Trophoblast cell (in vitro differentiated cells and primary cell): ENCODE results near the gene DUSP7.

Source experiments
- DNase-seq, 2 donors: peaks; one replicate each; pipeline ENCODE4 v3.0.0-alpha.2; 2016
- H2AFZ ChIP-seq: 2 replicates; pipeline ENCODE4 v1.6.1; 2013; ENCODE audit warnings: low read length, moderate library complexity, mild to moderate bottlenecking; ENCODE audit not compliant: insufficient read depth, poor library complexity
- H2AK5ac ChIP-seq: 2 replicates; pipeline ENCODE4 v1.6.1; 2013; ENCODE audit warnings: mild to moderate bottlenecking, low read length
- H2BK120ac ChIP-seq: 2 replicates; pipeline ENCODE4 v1.6.1; 2013; ENCODE audit warnings: low read length, mild to moderate bottlenecking, moderate library complexity; ENCODE audit not compliant: insufficient read depth, poor library complexity
- H2BK12ac ChIP-seq: 2 replicates; pipeline ENCODE4 v1.6.1; 2013; ENCODE audit warnings: mild to moderate bottlenecking, low read length, moderate library complexity
- H2BK5ac ChIP-seq: 2 replicates; pipeline ENCODE4 v1.6.1; 2013; ENCODE audit warnings: low read length, low read depth, moderate library complexity, mild to moderate bottlenecking; ENCODE audit not compliant: poor library complexity
- H3K14ac ChIP-seq: 2 replicates; pipeline ENCODE4 v1.6.1; 2013; ENCODE audit warnings: mild to moderate bottlenecking, low read length
- H3K18ac ChIP-seq: 2 replicates; pipeline ENCODE4 v1.6.1; 2013; ENCODE audit warnings: mild to moderate bottlenecking, low read length
- H3K23ac ChIP-seq: 2 replicates; pipeline ENCODE4 v1.6.1; 2013; ENCODE audit warnings: low read length
- H3K27ac ChIP-seq: 2 replicates; pipeline ENCODE4 v1.5.1; 2013; ENCODE audit warnings: low read depth, mild to moderate bottlenecking, inconsistent platforms, low read length, moderate library complexity
- H3K27me3 ChIP-seq: 2 replicates; pipeline ENCODE4 v1.6.1; 2013; ENCODE audit warnings: inconsistent platforms, mild to moderate bottlenecking, low read length, moderate library complexity; ENCODE audit not compliant: insufficient read depth
- H3K36me3 ChIP-seq, 2 experiments: 1 replicate in 1 of 2; 2 replicates in 1 of 2; pipeline ENCODE4 v1.6.1; 2013; ENCODE audit warnings: low read length in 2 of 2, mild to moderate bottlenecking in 2 of 2, moderate library complexity in 1 of 2; ENCODE audit not compliant: insufficient read depth in 2 of 2, control insufficient read depth in 1 of 2
- H3K4ac ChIP-seq: 2 replicates; pipeline ENCODE4 v1.6.1; 2013; ENCODE audit warnings: low read depth, mild to moderate bottlenecking, low read length, moderate library complexity
- H3K4me1 ChIP-seq, 2 experiments: 1 replicate in 1 of 2; 2 replicates in 1 of 2; pipeline ENCODE4 v1.6.1; 2013; ENCODE audit warnings: low read length in 2 of 2, mild to moderate bottlenecking in 2 of 2, moderate library complexity in 1 of 2; ENCODE audit not compliant: insufficient read depth in 2 of 2, control insufficient read depth in 1 of 2
- H3K4me2 ChIP-seq: 2 replicates; pipeline ENCODE4 v1.6.1; 2013; ENCODE audit warnings: inconsistent platforms, mild to moderate bottlenecking, low read length, moderate library complexity
- H3K4me3 ChIP-seq: 2 replicates; pipeline ENCODE4 v1.5.1; 2013; ENCODE audit warnings: mild to moderate bottlenecking, low read depth, low read length, inconsistent platforms
- H3K79me1 ChIP-seq: one replicate; pipeline ENCODE4 v1.6.1; 2013; ENCODE audit warnings: low read length
- H3K79me2 ChIP-seq: 2 replicates; pipeline ENCODE4 v1.6.1; 2013; ENCODE audit warnings: low read length, mild to moderate bottlenecking; ENCODE audit not compliant: control insufficient read depth, insufficient read depth, poor library complexity
- H3K9ac ChIP-seq: 2 replicates; pipeline ENCODE4 v1.6.1; 2013; ENCODE audit warnings: mild to moderate bottlenecking, low read length
- H3K9me3 ChIP-seq: 2 replicates; pipeline ENCODE4 v1.6.1; 2013; ENCODE audit warnings: low read depth, mild to moderate bottlenecking, control low read depth, inconsistent platforms, low read length; ENCODE audit not compliant: insufficient read depth
- H4K12ac ChIP-seq: 2 replicates; pipeline ENCODE4 v1.6.1; 2013; ENCODE audit warnings: low read depth, mild to moderate bottlenecking, low read length, moderate library complexity
- H4K8ac ChIP-seq: 2 replicates; pipeline ENCODE4 v1.6.1; 2013; ENCODE audit warnings: low read depth, mild to moderate bottlenecking, low read length, moderate library complexity
- H4K91ac ChIP-seq: one replicate; pipeline ENCODE4 v1.6.1; 2013; ENCODE audit warnings: low read depth, mild to moderate bottlenecking, low read length, moderate library complexity
- WGBS: extraction: QIAGEN DNeasy Blood & Tissue Kit; methylation state at CpG from one replicate; pipeline ENCODE4 v1.1.7; 2013; ENCODE audit warnings: missing lambda C conversion rate; ENCODE audit not compliant: insufficient read length, insufficient coverage; ENCODE audit errors: extremely low coverage; 5-methylcytosine and 5-hydroxymethylcytosine counted together

The DUSP7 gene

DNA sequence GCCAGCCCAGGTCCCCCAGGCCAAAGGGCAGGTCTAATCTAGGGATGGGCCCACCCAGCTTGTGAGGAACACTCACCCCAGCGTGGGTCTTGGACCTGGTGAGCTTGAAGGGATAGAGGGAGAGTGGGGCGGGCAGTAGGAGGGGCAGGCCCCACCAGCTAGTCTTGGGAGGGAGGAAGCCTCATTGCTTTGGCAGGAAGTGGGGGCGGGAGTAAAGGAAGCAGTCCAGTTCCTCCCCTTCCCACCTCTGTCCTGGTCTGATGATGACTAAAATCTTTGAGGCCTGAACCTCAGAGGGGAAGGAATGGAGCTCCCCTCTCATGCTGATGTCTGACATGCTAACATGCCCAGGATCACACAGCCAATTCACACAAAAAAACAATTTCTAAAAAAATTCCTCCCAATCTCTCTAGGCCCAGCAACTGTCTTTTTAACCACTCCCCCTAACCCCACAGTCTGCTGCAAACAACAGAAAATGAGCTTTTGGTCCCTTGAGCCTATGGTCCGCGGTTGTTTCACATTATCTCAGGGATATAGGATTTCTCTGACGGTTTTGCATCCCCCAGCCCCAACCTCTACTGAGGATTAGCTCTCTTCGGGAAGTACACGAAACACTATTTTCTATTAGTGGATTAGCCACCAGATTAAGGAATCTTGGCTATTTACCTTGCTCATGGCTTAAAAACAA lies 30.7 kb upstream of the DUSP7 start:
- H2AFZ ChIP-seq = no peak overlapping the region
- no peak overlapping the region for H2BK12ac ChIP-seq

DNA sequence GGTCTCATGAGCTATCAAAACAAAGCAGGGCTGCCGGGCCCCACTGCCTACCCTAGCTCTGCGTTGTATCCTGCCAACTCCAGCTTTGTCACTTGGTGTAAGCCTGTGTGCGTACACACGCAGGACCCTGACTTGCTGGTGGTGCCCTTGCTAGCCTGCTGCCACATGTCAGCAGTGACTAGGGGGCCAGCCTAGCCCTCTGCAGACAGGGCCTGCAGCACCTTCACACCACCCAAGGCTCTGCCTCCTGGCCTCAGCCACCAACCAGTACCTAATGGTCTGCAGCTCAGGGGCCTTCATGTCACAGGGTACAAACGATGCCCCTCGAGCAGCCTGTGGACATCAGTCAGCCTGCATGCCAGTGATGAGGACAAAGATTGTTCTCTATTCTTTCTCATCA lies 30.1 kb upstream of the DUSP7 start:
- DNase-seq = no peak
- no peak overlapping the region for H4K12ac ChIP-seq
- peaks cover 0 to 2% of the 10 kb centered on the region in 2 experiments for H3K36me3 ChIP-seq
- H2AFZ ChIP-seq = no peak overlapping the region
- H4K8ac ChIP-seq = no peak overlapping the region
- no peak overlapping the region for H3K9ac ChIP-seq
- no peak overlapping the region for H2BK12ac ChIP-seq
- H2BK120ac ChIP-seq = no peak overlapping the region
- H2AK5ac ChIP-seq = peak overlapping the region; percentile 40
- H3K18ac ChIP-seq = no peak overlapping the region
- no peak overlapping the region for H3K4me3 ChIP-seq
- H3K27me3 ChIP-seq = no peaks in the 10 kb centered on the region
- H3K79me1 ChIP-seq = peaks cover 9% of the 10 kb centered on the region
- no peak overlapping the region for H3K27ac ChIP-seq
- no CpG with 5 or more reads among the region's 6 CpGs for WGBS
- no peak overlapping the region for H3K4ac ChIP-seq
- no peaks in the 10 kb centered on the region for H3K9me3 ChIP-seq
- no peak overlapping the region for H3K4me2 ChIP-seq
- H4K91ac ChIP-seq = no peak overlapping the region
- H2BK5ac ChIP-seq = no peak overlapping the region
- peaks cover 31% of the 10 kb centered on the region in 2 experiments for H3K4me1 ChIP-seq
- H3K14ac ChIP-seq = no peak overlapping the region
- peaks cover 4% of the 10 kb centered on the region for H3K79me2 ChIP-seq
- H3K23ac ChIP-seq = no peak overlapping the region

More for the DNA sequence above, 30.7 kb upstream of the DUSP7 start:
- H3K4me1 ChIP-seq = peaks cover 35 to 36% of the 10 kb centered on the region in 2 experiments
- H3K9me3 ChIP-seq = peaks cover 2% of the 10 kb centered on the region
- no peak overlapping the region for H3K4ac ChIP-seq
- no peak overlapping the region for H4K91ac ChIP-seq
- H3K79me2 ChIP-seq = peaks cover 4% of the 10 kb centered on the region
- no peaks in the 10 kb centered on the region for H3K27me3 ChIP-seq
- H3K4me3 ChIP-seq = no peak overlapping the region
- no CpG with 5 or more reads among the region's 8 CpGs for WGBS
- no peak overlapping the region for H4K8ac ChIP-seq
- H3K79me1 ChIP-seq = peaks cover 9% of the 10 kb centered on the region
- no peak overlapping the region for H4K12ac ChIP-seq
- no peak overlapping the region for H3K23ac ChIP-seq
- H2BK5ac ChIP-seq = no peak overlapping the region
- H3K27ac ChIP-seq = no peak overlapping the region
- no peak overlapping the region for H2BK120ac ChIP-seq
- H2AK5ac ChIP-seq = no peak overlapping the region
- H3K4me2 ChIP-seq = no peak overlapping the region
- peaks cover 0 to 2% of the 10 kb centered on the region in 2 experiments for H3K36me3 ChIP-seq
- DNase-seq = no peak
- H3K14ac ChIP-seq = no peak overlapping the region
- H3K9ac ChIP-seq = no peak overlapping the region
- no peak overlapping the region for H3K18ac ChIP-seq

DNA sequence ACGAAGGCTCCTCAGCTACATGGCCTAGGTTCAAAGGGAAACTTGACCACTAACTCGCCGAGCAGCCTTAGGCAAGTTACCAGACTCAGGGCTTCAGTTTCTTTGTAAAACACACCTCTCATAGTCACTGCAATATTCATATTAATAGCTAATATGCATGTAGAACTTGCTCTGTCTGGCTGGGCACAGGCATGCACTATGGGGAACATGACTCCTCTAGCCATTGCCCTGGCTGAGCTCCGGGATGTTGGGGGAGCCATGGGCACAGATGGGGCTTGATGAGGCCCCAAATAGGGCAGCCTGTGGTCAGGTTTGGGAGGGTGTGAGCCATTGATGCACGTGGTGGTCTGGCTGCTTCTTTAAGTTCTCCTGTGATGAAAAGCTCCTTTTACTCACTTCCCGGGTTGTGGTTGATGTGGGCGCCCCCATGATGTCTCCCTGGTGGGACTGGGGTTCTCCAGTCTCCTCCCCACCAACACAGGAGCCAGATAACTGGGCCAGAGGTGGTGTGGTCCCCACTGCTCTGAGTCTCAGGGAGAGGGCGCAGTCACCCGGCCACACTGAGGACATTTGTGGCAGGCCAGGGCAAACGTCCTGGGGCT lies 29.4 kb upstream of the DUSP7 start:
- no CpG with 5 or more reads among the region's 10 CpGs for WGBS
- no peak overlapping the region for H3K4me3 ChIP-seq
- no peak overlapping the region for H3K4me2 ChIP-seq
- peaks cover 8% of the 10 kb centered on the region for H3K79me1 ChIP-seq
- no peaks in the 10 kb centered on the region for H3K27me3 ChIP-seq
- H3K36me3 ChIP-seq = peaks cover 0 to 2% of the 10 kb centered on the region in 2 experiments
- no peak overlapping the region for H2BK5ac ChIP-seq
- no peak overlapping the region for H2AK5ac ChIP-seq
- no peak for DNase-seq
- no peak overlapping the region for H3K23ac ChIP-seq
- peaks cover 25 to 26% of the 10 kb centered on the region in 2 experiments for H3K4me1 ChIP-seq
- no peak overlapping the region for H4K12ac ChIP-seq
- H2BK120ac ChIP-seq = no peak overlapping the region
- no peak overlapping the region for H3K27ac ChIP-seq
- H3K18ac ChIP-seq = no peak overlapping the region
- H2BK12ac ChIP-seq = no peak overlapping the region
- no peaks in the 10 kb centered on the region for H3K9me3 ChIP-seq
- H3K79me2 ChIP-seq = peaks cover 4% of the 10 kb centered on the region
- H3K4ac ChIP-seq = no peak overlapping the region
- H3K14ac ChIP-seq = no peak overlapping the region
- no peak overlapping the region for H4K91ac ChIP-seq
- no peak overlapping the region for H3K9ac ChIP-seq
- no peak overlapping the region for H4K8ac ChIP-seq
- H2AFZ ChIP-seq = no peak overlapping the region

DNA sequence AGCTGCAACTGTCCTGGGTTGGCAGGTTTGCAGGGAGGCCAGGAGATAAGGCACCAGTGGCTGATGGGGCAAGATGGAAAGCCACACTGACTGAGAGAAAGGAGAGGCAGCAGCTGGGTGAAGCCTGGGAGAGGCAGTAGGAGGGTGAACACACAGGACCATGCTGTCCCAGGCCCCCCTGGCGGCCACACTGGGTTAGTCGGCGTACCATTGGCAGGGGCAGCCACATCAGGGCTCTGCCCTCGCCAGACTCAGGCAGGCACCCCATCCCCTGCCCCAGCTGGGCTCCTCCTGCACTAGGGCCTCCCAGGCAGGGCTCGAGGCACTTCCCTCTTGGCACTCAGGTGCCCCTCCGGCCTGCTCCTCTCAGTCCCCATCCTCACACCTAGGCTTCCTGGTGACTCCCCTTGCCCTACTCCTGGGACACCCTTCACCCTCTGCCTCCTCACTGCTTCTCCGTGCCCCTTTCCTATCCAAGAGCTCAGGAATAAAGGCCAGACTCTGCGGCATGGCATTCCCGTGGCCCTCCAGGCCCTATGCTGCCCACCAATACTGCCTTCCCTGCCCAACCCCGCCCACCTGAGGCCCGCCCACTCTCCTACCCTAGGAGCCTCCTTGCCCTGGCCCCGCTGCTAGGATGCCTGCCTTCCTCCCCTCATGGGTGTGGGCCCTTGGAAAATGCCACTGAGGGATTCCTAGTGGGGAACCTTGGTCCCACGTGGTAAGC lies 28.7 kb upstream of the DUSP7 start:
- Histone ChIP-seq H3K27ac (no peak overlapping the region), H2BK120ac (no peak overlapping the region), H3K9me3 (no peaks in the 10 kb centered on the region), H3K27me3 (no peaks in the 10 kb centered on the region), H4K91ac (no peak overlapping the region), H3K36me3 (peaks cover 0 to 2% of the 10 kb centered on the region in 2 experiments), H3K4me3 (no peak overlapping the region), H3K79me1 (peaks cover 2% of the 10 kb centered on the region), H3K9ac (no peak overlapping the region), H2AK5ac (no peak overlapping the region), H3K18ac (no peak overlapping the region), H4K12ac (no peak overlapping the region), H2AFZ (no peak overlapping the region), H3K79me2 (peaks cover 4% of the 10 kb centered on the region), H3K14ac (no peak overlapping the region), H2BK5ac (no peak overlapping the region), H3K4ac (no peak overlapping the region), H4K8ac (no peak overlapping the region), H3K4me2 (no peak overlapping the region), H3K4me1 (peaks cover 18 to 19% of the 10 kb centered on the region in 2 experiments), H2BK12ac (no peak overlapping the region), H3K23ac (no peak overlapping the region)
- no peak for DNase-seq
- no CpG with 5 or more reads among the region's 13 CpGs for WGBS
